GM12878 (cell line): ENCODE measurements around the gene ARFGAP3. TPM values are rescaled to one million over a fixed set of nuclear protein-coding genes. Genes with fewer than 3 reads are reported as not detected.

Source experiments
- ATAC-seq: fragments of 200-7000 bp; cut with Tn5 transposase; 3 replicates; pipeline ENCODE4 v1.9.1; 2020; ENCODE audit warnings: mild to moderate bottlenecking, moderate library complexity
- BruUV-seq: library from RNA; stranded (reverse); fragments of 400-500 nt; replicated peaks from 2 replicates; lab custom pipeline; 2021; lab: Mats Ljungman, UMichigan
- CTCF ChIA-PET: fragments of 300-600 bp; sonication (Branson Sonifier 250); formaldehyde crosslinking; extraction: SDS; loops from one replicate; lab custom pipeline; 2021; ENCODE audit warnings: inconsistent platforms; lab: Yijun Ruan, JAX
- POLR2A ChIA-PET: fragments of 350-600 bp; formaldehyde crosslinking; extraction: SDS; loops from one replicate; lab custom pipeline; 2021; ENCODE audit warnings: inconsistent platforms; lab: Charles Lee
- RAD21 ChIA-PET: fragments of 300-600 bp; sonication (Branson Sonifier 250); formaldehyde crosslinking; loops from one replicate; lab custom pipeline; 2023; ENCODE audit warnings: antibody characterized with exemption; ENCODE audit not compliant: unreplicated experiment; lab: Charles Lee
- SMC1A ChIA-PET: fragments of 300-600 bp; sonication (Branson Sonifier 250); formaldehyde crosslinking; loops from one replicate; lab custom pipeline; 2023; ENCODE audit not compliant: unreplicated experiment, uncharacterized antibody; lab: Charles Lee
- DNase-seq: peaks from one replicate; pipeline ENCODE4 v3.0.0-alpha.2; 2011; ENCODE audit warnings: low read depth, low spot score
- FAIRE-seq: peaks from 3 replicates; lab custom pipeline; 2011; peaks lifted over from hg19 to GRCh38; lab: Jason Lieb, UNC
- H2AFZ ChIP-seq: 2 replicates; pipeline ENCODE4 v1.6.0; 2011; ENCODE audit warnings: low read depth, low read length, control low read depth; ENCODE audit not compliant: control insufficient read depth
- H3K27ac ChIP-seq: 2 replicates; pipeline ENCODE4 v1.5.1; 2011; ENCODE audit warnings: control low read depth; ENCODE audit not compliant: control insufficient read depth, insufficient read depth
- H3K27me3 ChIP-seq, 2 experiments: replicated peaks in 1 of 2; 2 replicates each; pipeline versions ENCODE4 v1.6.0 to v1.6.1; 2011; ENCODE audit warnings: low read length in 1 of 2; ENCODE audit not compliant: control insufficient read depth in 2 of 2, insufficient read depth in 2 of 2
- H3K36me3 ChIP-seq, 2 experiments: 2 replicates each; pipeline ENCODE4 v1.5.1; 2011; ENCODE audit warnings: low read length in 1 of 2; ENCODE audit not compliant: control insufficient read depth in 2 of 2, insufficient read depth in 2 of 2
- H3K4me1 ChIP-seq: 2 replicates; pipeline ENCODE4 v1.6.1; 2011; ENCODE audit warnings: mild to moderate bottlenecking, low read length, moderate library complexity, mixed read lengths; ENCODE audit not compliant: control insufficient read depth, insufficient read depth
- H3K4me2 ChIP-seq: 2 replicates; pipeline ENCODE4 v1.6.0; 2011; ENCODE audit warnings: control low read depth; ENCODE audit not compliant: control insufficient read depth, insufficient read depth
- H3K4me3 ChIP-seq: fragments of 200-600 bp; sonication (generic); 2 replicates; pipeline ENCODE4 v1.5.1; 2016
- H3K79me2 ChIP-seq: 2 replicates; pipeline ENCODE4 v1.6.0; 2011; ENCODE audit warnings: low read length; ENCODE audit not compliant: control insufficient read depth, insufficient read depth
- H3K9ac ChIP-seq: 2 replicates; pipeline ENCODE4 v1.8.0; 2011; ENCODE audit warnings: low read length, control low read depth, mixed read lengths; ENCODE audit not compliant: control insufficient read depth, insufficient read depth
- H3K9me3 ChIP-seq: replicated peaks from 3 replicates; pipeline ENCODE4 v1.5.1; 2011; ENCODE audit warnings: mild to moderate bottlenecking, low read length; ENCODE audit not compliant: control insufficient read depth, insufficient read depth
- H4K20me1 ChIP-seq: 2 replicates; pipeline ENCODE4 v1.6.0; 2011; ENCODE audit not compliant: control insufficient read depth, insufficient read depth
- BCLAF1 ChIP-seq: fragments of 450-650 bp; IDR thresholded peaks from 2 replicates; pipeline ENCODE4 v1.6.1; 2017; ENCODE audit warnings: antibody characterized with exemption, mild to moderate bottlenecking, moderate library complexity
- CEBPZ ChIP-seq: fragments of 150-350 bp; IDR thresholded peaks from 2 replicates; pipeline ENCODE4 v1.6.1; 2016; ENCODE audit warnings: low read depth, low read length
- E2F8 ChIP-seq: fragments of 450-650 bp; IDR thresholded peaks from 2 replicates; pipeline ENCODE4 v1.6.1; 2018; ENCODE audit warnings: mild to moderate bottlenecking, low read depth, moderate library complexity; ENCODE audit not compliant: partially characterized antibody
- POLR2AphosphoS2 ChIP-seq: IDR thresholded peaks from 2 replicates; pipeline ENCODE4 v1.6.1; 2011; ENCODE audit warnings: low read depth, mild to moderate bottlenecking, low read length, improper control_type of control experiment, moderate library complexity
- SMARCA5 ChIP-seq: fragments of 450-650 bp; IDR thresholded peaks from 2 replicates; pipeline ENCODE4 v1.6.1; 2017; ENCODE audit warnings: mild to moderate bottlenecking
- WGBS: methylation state at CpG from one replicate; pipeline ENCODE4 v1.1.6; 2016; ENCODE audit warnings: low lambda C conversion rate; ENCODE audit not compliant: insufficient replicate concordance, insufficient coverage; ENCODE audit errors: missing lambda C conversion rate; 5-methylcytosine and 5-hydroxymethylcytosine counted together
- in situ Hi-C: fragments of 300-500 bp; cut with MboI; formaldehyde crosslinking; loops from 9 replicates; pipeline ENCODE4 v1.14.3; 2018; ENCODE audit warnings: mixed read lengths
- intact Hi-C: fragments of 100-400 bp; cut with micrococcal nuclease; formaldehyde crosslinking; loops from one replicate; pipeline ENCODE4 v1.14.2; 2022; ENCODE audit not compliant: unreplicated experiment
- polyA plus RNA-seq, 11 experiments: library from polyadenylated mRNA; depleted of rRNA in 4 of 11; unstranded in 6 of 11; stranded (reverse) in 5 of 11; fragments of >200 nt; fragmentation: Nextera tagmentation in 4 of 11; fragmentation: Illumina TruSeq in 1 of 11; extraction: Ambion mirVana in 4 of 11; extraction: Trizol in 1 of 11; gene quantifications; 1 replicate in 1 of 11; 2 replicates in 10 of 11; pipeline versions ENCODE4 v1.2.1 to v1.2.3, GENCODE V29; 2011 to 2016; ENCODE audit warnings: inconsistent platforms in 2 of 11, missing spikeins in 2 of 11, low read depth in 1 of 11
- total RNA-seq, 4 experiments: library from RNA; depleted of rRNA in 3 of 4; stranded (reverse); fragments of >200 nt in 3 of 4; fragmentation: Illumina TruSeq in 1 of 4; extraction: Trizol in 1 of 4; gene quantifications; 2 replicates each; pipeline versions ENCODE4 v1.2.1 to v1.2.3, GENCODE V29; 2013 to 2021

The ARFGAP3 gene
- total and polyA plus RNA-seq, 10 of the 15 experiments (the other 5 are each of a cell fraction or from before 2014, with no cell fraction given), result 29.7 to 50.8 (median 39.5) TPM

- CTCF ChIA-PET, result interaction anchor here (0.6 to 0.8 kb wide), 3 partner anchors 21 to 71 kb away, joined by 3 read pairs; no protein-coding TSS in a partner anchor
- no TSS peak for BruUV-seq
- H2AFZ ChIP-seq, result no peak overlapping the region
- H3K4me3 ChIP-seq, result no peak overlapping the region
- no peak overlapping the region for H3K9ac ChIP-seq
- no peak overlapping the region for H3K4me2 ChIP-seq
- H3K27me3 ChIP-seq, result no peaks in the 10 kb centered on the region
- no peaks in the 10 kb centered on the region for H3K4me1 ChIP-seq
- RAD21 ChIA-PET, result no interaction called here
- H3K9me3 ChIP-seq, result no peaks in the 10 kb centered on the region
- H3K27ac ChIP-seq, result no peak overlapping the region
- H3K79me2 ChIP-seq, result no peaks in the 10 kb centered on the region
- SMC1A ChIA-PET, result interaction anchor here (0.6 to 1.0 kb wide), 4 partner anchors 16 to 175 kb away, joined by 3 to 6 read pairs (median 3); no protein-coding TSS in a partner anchor
- H4K20me1 ChIP-seq, result no peaks in the 10 kb centered on the region
- TF ChIP-seq SMARCA5 (no peak), CEBPZ (no peak), E2F8 (no peak), POLR2AphosphoS2 (no peak), BCLAF1 (no peak)
- TF ChIP-seq, all 136 proteins: peak for 0
- ATAC-seq (no peak), DNase-seq (no peak), FAIRE-seq (no peak)
- intact Hi-C loops, result no loop called here
- WGBS, result 76% methylated on average over 12 of the region's 12 CpGs
- POLR2A ChIA-PET, result no interaction called here
- in situ Hi-C loops, result no loop called here
- peaks cover 8% of the 10 kb centered on the region in 2 experiments; a peak in 3 of 4 replicates for H3K36me3 ChIP-seq
These were observed 61.0 kb downstream of the ARFGAP3 start for GRCh38 chr22:42796081-42796480.
